ENCODE data around the gene BEGAIN. TPM values are rescaled to one million over a fixed set of nuclear protein-coding genes. Genes with fewer than 3 reads are reported as not detected.

The BEGAIN gene
- total and polyA plus RNA-seq, 2 donors (not counting 3 experiments of a cell fraction or from before 2014, with no cell fraction given): 0.49 TPM; not detected in 1

- no peak for DNase-seq (ENCODE audit: low read depth, low spot score)
- TF ChIP-seq POLR2AphosphoS5 (IDR thresholded peaks at IDR 0.05; ENCODE audit: insufficient read depth, low read depth, low read length) (no peak), EZH2 (IDR thresholded peaks at IDR 0.05; ENCODE audit: borderline replicate concordance, low read depth, low read length, severe bottlenecking) (no peak), CTCF (IDR thresholded peaks at IDR 0.05; ENCODE audit: extremely low read depth in 1 of 2, insufficient read depth in 1 of 2, low read depth in 1 of 2, low read length in 2 of 2) (no peak), JUN (IDR thresholded peaks at IDR 0.05; ENCODE audit: borderline replicate concordance, insufficient read depth, insufficient read length, low read depth) (no peak)
- Histone ChIP-seq H3K4me2 (ENCODE audit: insufficient read depth, low read length) (no peak overlapping the region), H3K79me2 (ENCODE audit: control insufficient read depth, insufficient read depth, low read length) (no peaks in the 10 kb centered on the region), H4K20me1 (replicated peaks; ENCODE audit: control insufficient read depth, extremely low read depth, insufficient read depth, low read length) (no peaks in the 10 kb centered on the region), H3K27me3 (ENCODE audit: control insufficient read depth in 2 of 2, insufficient read depth in 2 of 2, low read length in 2 of 2) (peaks cover 11 to 13% of the 10 kb centered on the region in 2 experiments), H3K9me3 (replicated peaks; ENCODE audit: control insufficient read depth, insufficient read depth, low read length) (no peaks in the 10 kb centered on the region), H2AFZ (ENCODE audit: low read depth, low read length) (no peak overlapping the region), H3K27ac (ENCODE audit: insufficient read depth, low read depth, low read length) (no peak overlapping the region), H3K36me3 (ENCODE audit: control insufficient read depth in 2 of 2, extremely low read depth in 1 of 2, insufficient read depth in 2 of 2, low read length in 2 of 2) (no peaks in the 10 kb centered on the region), H3K9me1 (replicated peaks; ENCODE audit: control insufficient read depth, extremely low read depth, insufficient read depth, low read length) (no peaks in the 10 kb centered on the region), H3K4me3 (replicated peaks in 1 of 3; ENCODE audit: insufficient read depth in 1 of 3, low read depth in 1 of 3, low read length in 3 of 3) (no peak overlapping the region), H3K4me1 (ENCODE audit: control insufficient read depth, extremely low read depth, insufficient read depth, low read length) (peaks cover 6% of the 10 kb centered on the region), H3K9ac (replicated peaks; ENCODE audit: extremely low read depth, insufficient read depth, low read length) (no peak overlapping the region)
- dilution Hi-C loops (cut with MboI; ENCODE audit: extremely low pct_ligation_motif_present, low sequenced_read_pairs): no loop called here
- POLR2A ChIA-PET: no interaction called here
- intact Hi-C loops (cut with micrococcal nuclease): no loop called here
- CTCF ChIA-PET: interaction anchor here (0.6 kb wide), 1 partner anchor 77 kb away, joined by 3 read pairs; no protein-coding TSS in a partner anchor
- BruUV-seq (replicated peaks): no TSS peak
- FAIRE-seq: no peak
Observed at GRCh38 chr14:100589071-100589759, 2.0 kb upstream of the BEGAIN start.

GRCh38 chr14:100588671-100589070, 1.5 kb upstream of the BEGAIN start:
- Histone ChIP-seq H3K79me2 (ENCODE audit: control insufficient read depth, insufficient read depth, low read length) (no peaks in the 10 kb centered on the region), H2AFZ (ENCODE audit: low read depth, low read length) (no peak overlapping the region), H4K20me1 (replicated peaks; ENCODE audit: control insufficient read depth, extremely low read depth, insufficient read depth, low read length) (no peaks in the 10 kb centered on the region), H3K4me1 (ENCODE audit: control insufficient read depth, extremely low read depth, insufficient read depth, low read length) (peaks cover 6% of the 10 kb centered on the region), H3K4me2 (ENCODE audit: insufficient read depth, low read length) (no peak overlapping the region), H3K27ac (ENCODE audit: insufficient read depth, low read depth, low read length) (no peak overlapping the region), H3K36me3 (ENCODE audit: control insufficient read depth in 2 of 2, extremely low read depth in 1 of 2, insufficient read depth in 2 of 2, low read length in 2 of 2) (no peaks in the 10 kb centered on the region), H3K9ac (replicated peaks; ENCODE audit: extremely low read depth, insufficient read depth, low read length) (no peak overlapping the region), H3K4me3 (replicated peaks in 1 of 3; ENCODE audit: insufficient read depth in 1 of 3, low read depth in 1 of 3, low read length in 3 of 3) (no peak overlapping the region), H3K9me1 (replicated peaks; ENCODE audit: control insufficient read depth, extremely low read depth, insufficient read depth, low read length) (no peaks in the 10 kb centered on the region), H3K27me3 (ENCODE audit: control insufficient read depth in 2 of 2, insufficient read depth in 2 of 2, low read length in 2 of 2) (peaks cover 11 to 13% of the 10 kb centered on the region in 2 experiments), H3K9me3 (replicated peaks; ENCODE audit: control insufficient read depth, insufficient read depth, low read length) (no peaks in the 10 kb centered on the region)
- CTCF ChIA-PET: no interaction called here
- dilution Hi-C loops (cut with MboI; ENCODE audit: extremely low pct_ligation_motif_present, low sequenced_read_pairs) (no loop called here), intact Hi-C loops (cut with micrococcal nuclease) (no loop called here)
- no peak for DNase-seq (ENCODE audit: low read depth, low spot score)
- no TSS peak for BruUV-seq (replicated peaks)
- POLR2A ChIA-PET: no interaction called here
- no peak for FAIRE-seq
- TF ChIP-seq MAX (IDR thresholded peaks at IDR 0.05; ENCODE audit: insufficient read depth, insufficient read length): no peak
- TF ChIP-seq POLR2AphosphoS5 (IDR thresholded peaks at IDR 0.05; ENCODE audit: insufficient read depth, low read depth, low read length): no peak
- TF ChIP-seq FOS (IDR thresholded peaks at IDR 0.05; ENCODE audit: borderline replicate concordance, insufficient read depth, low read length): no peak
- no peak for TF ChIP-seq EZH2 (IDR thresholded peaks at IDR 0.05; ENCODE audit: borderline replicate concordance, low read depth, low read length, severe bottlenecking)
- no peak for TF ChIP-seq CTCF (IDR thresholded peaks at IDR 0.05; ENCODE audit: extremely low read depth in 1 of 2, insufficient read depth in 1 of 2, low read depth in 1 of 2, low read length in 2 of 2)
- no peak for TF ChIP-seq MYC (IDR thresholded peaks at IDR 0.05; ENCODE audit: low read depth, low read length)
- TF ChIP-seq GATA2 (IDR thresholded peaks at IDR 0.05; ENCODE audit: insufficient read depth, insufficient read length, low read depth, low read length): no peak
- no peak for TF ChIP-seq JUN (IDR thresholded peaks at IDR 0.05; ENCODE audit: borderline replicate concordance, insufficient read depth, insufficient read length, low read depth)
- TF ChIP-seq POLR2A (IDR thresholded peaks at IDR 0.05; ENCODE audit: low read depth, low read length): no peak
